Urothelium cell line (cell line): ENCODE measurements around the gene ADCY2.

Experiments
- DNase-seq: peaks from one replicate; pipeline ENCODE4 v3.0.0; 2011; ENCODE audit warnings: low spot score, mixed read lengths
- FAIRE-seq: peaks from 2 replicates; lab custom pipeline; 2011; peaks lifted over from hg19 to GRCh38; lab: Jason Lieb, UNC

The ADCY2 gene

GRCh38 chr5:7764452-7764851, 368.5 kb downstream of the ADCY2 start:
- DNase-seq: no peak
- FAIRE-seq: no peak

GRCh38 chr5:7770436-7770835, 374.5 kb downstream of the ADCY2 start:
- FAIRE-seq: no peak
- no peak for DNase-seq

GRCh38 chr5:7772141-7772540, 376.2 kb downstream of the ADCY2 start:
- DNase-seq: no peak

GRCh38 chr5:7773178-7773577, 377.2 kb downstream of the ADCY2 start:
- FAIRE-seq (peak; percentile 48), DNase-seq (no peak)

More at GRCh38 chr5:7772141-7772540, 376.2 kb downstream of the ADCY2 start:
- no peak for FAIRE-seq

- no peak for FAIRE-seq
- DNase-seq: no peak
These were observed 380.5 kb downstream of the ADCY2 start for GRCh38 chr5:7776442-7776841.

- DNase-seq: no peak
These were observed 383.4 kb downstream of the ADCY2 start for GRCh38 chr5:7779019-7780005.

GRCh38 chr5:7781899-7782298, 386.0 kb downstream of the ADCY2 start:
- no peak for DNase-seq
- FAIRE-seq: no peak

More at GRCh38 chr5:7779019-7780005, 383.4 kb downstream of the ADCY2 start:
- FAIRE-seq: no peak

- FAIRE-seq: no peak
- DNase-seq: no peak
These were observed 388.9 kb downstream of the ADCY2 start for GRCh38 chr5:7784683-7785380.

GRCh38 chr5:7787770-7788169, 391.8 kb downstream of the ADCY2 start:
- FAIRE-seq: no peak
- DNase-seq: no peak

- no peak for FAIRE-seq
These were observed 393.6 kb downstream of the ADCY2 start for GRCh38 chr5:7789567-7789966.

GRCh38 chr5:7793895-7794294, 398.0 kb downstream of the ADCY2 start:
- FAIRE-seq (no peak), DNase-seq (no peak)

More at GRCh38 chr5:7789567-7789966, 393.6 kb downstream of the ADCY2 start:
- no peak for DNase-seq

- DNase-seq (no peak), FAIRE-seq (no peak)
These were observed 398.4 kb downstream of the ADCY2 start for GRCh38 chr5:7794311-7794710.

- FAIRE-seq: no peak
These were observed 398.9 kb downstream of the ADCY2 start for GRCh38 chr5:7794823-7795222.

GRCh38 chr5:7795306-7795705, 399.4 kb downstream of the ADCY2 start:
- FAIRE-seq (no peak), DNase-seq (no peak)

More at GRCh38 chr5:7794823-7795222, 398.9 kb downstream of the ADCY2 start:
- no peak for DNase-seq

GRCh38 chr5:7801891-7802614, 406.1 kb downstream of the ADCY2 start:
- no peak for DNase-seq
- FAIRE-seq: no peak

GRCh38 chr5:7802855-7803254, 406.9 kb downstream of the ADCY2 start:
- DNase-seq (no peak), FAIRE-seq (no peak)

- no peak for DNase-seq
- no peak for FAIRE-seq
These were observed 408.0 kb downstream of the ADCY2 start for GRCh38 chr5:7803937-7804336.

GRCh38 chr5:7805379-7805778, 409.4 kb downstream of the ADCY2 start:
- DNase-seq: peak; percentile 23
- no peak for FAIRE-seq

- FAIRE-seq (no peak), DNase-seq (no peak)
These were observed 413.1 kb downstream of the ADCY2 start for GRCh38 chr5:7808998-7809397.

- no peak for FAIRE-seq
These were observed 415.8 kb downstream of the ADCY2 start for GRCh38 chr5:7811715-7812114.

GRCh38 chr5:7813007-7813406, 417.1 kb downstream of the ADCY2 start:
- FAIRE-seq (no peak), DNase-seq (no peak)

More at GRCh38 chr5:7811715-7812114, 415.8 kb downstream of the ADCY2 start:
- no peak for DNase-seq
